ENCODE results near the gene ZNF580. TPM values are rescaled to one million over a fixed set of nuclear protein-coding genes. Genes with fewer than 3 reads are reported as not detected.
A peak's percentile ranks its signal among the peaks of the same experiment; 100 is the strongest.

ZNF580 gene
- total and polyA plus RNA-seq, 2 of the 13 experiments (the other 11 are each of a cell fraction or from before 2014, with no cell fraction given) = 4.4 to 6.0 TPM

GRCh38 chr19:55674841-55675660 lies 34.2 kb downstream of the ZNF580 start, which contains the start of gene EPN1:
Gene EPN1, plus strand, starts transcription at chr19:55675226. Its CDS starts 3,402 bp downstream, at chr19:55678628.
- intact Hi-C loops (cut with micrococcal nuclease; ENCODE audit: unreplicated experiment) = no loop called here
- Histone ChIP-seq H3K9ac (ENCODE audit: insufficient read depth, low read depth, low read length) (peak within 1 kb of the TSS; percentile 94), H3K27ac (ENCODE audit: extremely low read length, insufficient read depth, low read length) (peak within 1 kb of the TSS; percentile 62), H3K27me3 (ENCODE audit: control insufficient read depth in 1 of 2, insufficient read depth in 2 of 2, low read length in 2 of 2) (no peaks in the 10 kb centered on the region; a peak in 1 of 5 replicates), H3K9me3 (ENCODE audit: low read length) (no peaks in the 10 kb centered on the region), H3K4me2 (ENCODE audit: low read depth, low read length) (peak within 1 kb of the TSS; percentile 64), H3K79me2 (ENCODE audit: insufficient read depth, low read length) (peaks cover 74% of the 10 kb centered on the region), H3K36me3 (replicated peaks in 1 of 2; ENCODE audit: control insufficient read depth in 1 of 2, insufficient read depth in 2 of 2, low read length in 2 of 2) (peaks cover 25 to 47% of the 10 kb centered on the region in 2 experiments; a peak in 4 of 5 replicates), H3K4me1 (ENCODE audit: insufficient read depth, low read length) (peaks cover 43% of the 10 kb centered on the region), H4K20me1 (ENCODE audit: insufficient read depth, low read length) (peaks cover 21% of the 10 kb centered on the region), H3K4me3 (replicated peaks in 1 of 3; ENCODE audit: insufficient read depth in 1 of 3, low read depth in 2 of 3, low read length in 3 of 3) (peak within 1 kb of the TSS; percentile 77 to 89 (median 89)), H2AFZ (ENCODE audit: low read length) (no peak within 1 kb of the TSS)
- DNase-seq (ENCODE audit: low spot score) (peak; percentile 91), ATAC-seq (peak; percentile 84), FAIRE-seq (peak; percentile 53)
- ChIA-PET POLR2A (interaction anchor here (1.3 to 1.5 kb wide), 2 partner anchors 9 to 20 kb away, joined by 4 to 7 read pairs; partner anchors contain the start of gene U2AF2), CTCF (ENCODE audit: low intra/inter-chr PET ratio, low total read pairs) (no interaction called here)
- in situ Hi-C loops (cut with HindIII; ENCODE audit: extremely low pct_ligation_motif_present, low pct_unique_long_range_greater_than_20kb) = no loop called here
- BruUV-seq (replicated peaks) = no TSS peak
- WGBS (ENCODE audit: low lambda C conversion rate) = 6% methylated on average over 10 of the region's 101 CpGs
- TF ChIP-seq ZNF362 (CRISPR knock-in tag; IDR thresholded peaks at IDR 0.05; ENCODE audit: borderline replicate concordance) (peak; percentile 14; the same call in 1 of the 2 replicates), SRY (CRISPR knock-in tag; IDR thresholded peaks at IDR 0.05) (no peak), ZNF652 (CRISPR knock-in tag; IDR thresholded peaks at IDR 0.05; ENCODE audit: borderline replicate concordance, low read depth) (no peak), RFXAP (CRISPR knock-in tag; IDR thresholded peaks at IDR 0.05; ENCODE audit: borderline replicate concordance) (peak; percentile 39; the same call in 1 of the 2 replicates), KAT7 (CRISPR knock-in tag; IDR thresholded peaks at IDR 0.05; ENCODE audit: borderline replicate concordance) (no peak), ZBTB4 (CRISPR knock-in tag; IDR thresholded peaks at IDR 0.05; ENCODE audit: borderline replicate concordance) (no peak), TERF1 (CRISPR knock-in tag; IDR thresholded peaks at IDR 0.05) (no peak), ZNF335 (CRISPR knock-in tag; IDR thresholded peaks at IDR 0.05) (no peak), ZFY (CRISPR knock-in tag; IDR thresholded peaks at IDR 0.05) (peak; percentile 89), DR1 (CRISPR knock-in tag; IDR thresholded peaks at IDR 0.05) (peak; percentile 61; the same call in 1 of the 2 replicates), SAFB2 (CRISPR knock-in tag; IDR thresholded peaks at IDR 0.05; ENCODE audit: borderline replicate concordance, low read depth) (peak; percentile 89), ATF3 (CRISPR knock-in tag; IDR thresholded peaks at IDR 0.05) (no peak), ZNF280B (CRISPR knock-in tag; IDR thresholded peaks at IDR 0.05; ENCODE audit: borderline replicate concordance) (no peak), ZNF792 (CRISPR knock-in tag; IDR thresholded peaks at IDR 0.05) (no peak), PPARG (CRISPR knock-in tag; conservative IDR thresholded peaks at IDR 0.05) (no peak), CREB1 (IDR thresholded peaks at IDR 0.05) (peak; percentile 95), CREB1 (CRISPR knock-in tag; IDR thresholded peaks at IDR 0.05) (peak; percentile 92)
